Adrenal gland (tissue), 12 donors: ENCODE results near the gene RTCB. TPM values are rescaled to one million over a fixed set of nuclear protein-coding genes. Genes with fewer than 3 reads are reported as not detected.
"Not testable (repeated sequence)": the region's sequence is repeated elsewhere in the genome, so short reads cannot be mapped to it uniquely, and the experiment has no call there.

ENCODE experiments used
- DNase-seq, 7 donors: peaks; one replicate each; pipeline ENCODE4 v3.0.0-alpha.2; 2019 to 2020
- H3K27ac ChIP-seq, 5 donors: fragments of 200-600 bp; sonication (generic) in 4 of 5; 1 replicate in 3 of 5; 2 replicates in 2 of 5; pipeline versions ENCODE4 v1.5.1 to v1.8.0; 2016 to 2020; ENCODE audit warnings: mild to moderate bottlenecking in 1 of 5
- H3K27me3 ChIP-seq: fragments of 200-600 bp; 2 replicates; pipeline ENCODE4 v1.8.0; 2021
- H3K36me3 ChIP-seq, 2 donors: fragments of 200-600 bp; replicated peaks in 1 of 2; 1 replicate in 1 of 2; 2 replicates in 1 of 2; pipeline versions ENCODE4 v1.5.1 to v1.8.0; 2018 to 2022
- H3K4me1 ChIP-seq, 2 donors: fragments of 200-600 bp; replicated peaks in 1 of 2; 1 replicate in 1 of 2; 2 replicates in 1 of 2; pipeline versions ENCODE4 v1.5.1 to v1.8.0; 2018 to 2021
- H3K4me3 ChIP-seq, 4 donors: fragments of 200-600 bp; sonication (generic) in 3 of 4; one replicate each; pipeline ENCODE4 v1.5.1; 2016 to 2018
- H3K9me3 ChIP-seq, 3 donors: fragments of 200-600 bp; sonication (generic) in 1 of 3; replicated peaks in 1 of 3; 1 replicate in 2 of 3; 2 replicates in 1 of 3; pipeline versions ENCODE4 v1.5.1 to v1.8.0; 2016 to 2021
- CTCF ChIP-seq, 6 experiments: fragments of 450-650 bp in 4 of 6; fragments of 200-600 bp in 2 of 6; sonication (generic) in 1 of 6; IDR thresholded peaks; 1 replicate in 5 of 6; 2 replicates in 1 of 6; pipeline versions ENCODE4 v1.5.1 to v1.8.0; 2016 to 2021; ENCODE audit warnings: antibody characterized with exemption in 6 of 6, mild to moderate bottlenecking in 2 of 6, moderate library complexity in 1 of 6
- POLR2A ChIP-seq, 2 donors: fragments of 450-650 bp; IDR thresholded peaks; one replicate each; pipeline ENCODE4 v1.6.1; 2017; ENCODE audit warnings: antibody characterized with exemption in 2 of 2, mild to moderate bottlenecking in 2 of 2, moderate library complexity in 1 of 2
- WGBS, 4 donors: extraction: QIAGEN DNeasy Blood & Tissue Kit in 2 of 4; methylation state at CpG; one replicate each; pipeline versions ENCODE4 v1.1.5 to v1.1.7; 2013 to 2017; 5-methylcytosine and 5-hydroxymethylcytosine counted together
- intact Hi-C, 2 donors: fragments of 100-400 bp; cut with DNase I; formaldehyde crosslinking; loops; one replicate each; pipeline versions ENCODE4 v1.14.1 to v1.15.0; 2022 to 2023
- polyA plus RNA-seq, 3 donors: library from polyadenylated mRNA; stranded (reverse); fragments of 200-250 nt in 2 of 3; fragments of 350-450 nt in 1 of 3; fragmentation: Illumina TruSeq in 1 of 3; extraction: RNeasy Lipid Tissue Mini Kit (QIAGEN cat#74804) in 1 of 3; gene quantifications; one replicate each; pipeline ENCODE4 v1.2.3, GENCODE V29; 2013 to 2014
- total RNA-seq, 9 donors: library from RNA; depleted of rRNA in 4 of 9; stranded (reverse); fragments of >200 nt in 4 of 9; fragments of 120-200 nt in 1 of 9; fragmentation: NEBNext Ultra II Directional in 1 of 9; extraction: Animal tissue kit (Norgen Biotek cat#: 25700) in 1 of 9; gene quantifications; one replicate each; pipeline versions ENCODE4 v1.1.0 to v1.2.4, GENCODE V29; 2013 to 2023
- donor health status: healthy with polysubstance abuse.
- donor health status: Bipolar disorder and iron deficiency.
- donor health status: DM: yes; HTN: yes; CAD: no.
- donor health status: DM: no; HTN: no; CAD: no.
- donor health status: DM: no; HTN: no; CAD: no.
- donor health status: DM: yes; HTN: yes; CAD: no.

RTCB gene
- total and polyA plus RNA-seq, 12 donors = 24.7 to 108 (median 64.1) TPM

DNA sequence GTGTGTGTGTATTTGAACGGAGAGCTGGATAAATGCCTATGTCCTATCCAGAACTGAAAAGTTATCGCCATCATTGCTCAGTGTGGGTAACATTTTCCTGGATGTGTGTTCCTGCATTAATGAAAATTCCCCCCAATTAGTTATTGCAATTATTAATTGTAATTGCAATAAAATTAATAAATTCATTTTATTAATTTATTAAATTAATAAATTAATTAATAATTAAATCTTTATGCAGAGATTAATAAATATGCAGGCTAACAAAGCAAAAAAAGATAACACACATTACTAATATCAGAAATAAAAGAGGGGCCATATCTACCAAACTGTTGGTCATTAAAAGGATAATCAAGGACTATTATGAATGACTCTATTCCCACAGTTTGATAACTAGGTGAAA is 50.8 kb downstream of the RTCB start:
- H3K4me3 ChIP-seq = no peak overlapping the region
- no peaks in the 10 kb centered on the region for H3K27me3 ChIP-seq
- H3K4me1 ChIP-seq = no peaks in the 10 kb centered on the region
- intact Hi-C loops = no loop called here
- TF ChIP-seq POLR2A (IDR thresholded peaks at IDR 0.05) (no peak), CTCF (IDR thresholded peaks at IDR 0.05) (no peak)
- no peak for DNase-seq
- WGBS, 4 donors = 71 to 92% (median 91%) methylated on average over 2 of the region's 2 CpGs
- H3K9me3 ChIP-seq = no peaks in the 10 kb centered on the region
- H3K27ac ChIP-seq = no peak overlapping the region
- no peaks in the 10 kb centered on the region for H3K36me3 ChIP-seq

DNA sequence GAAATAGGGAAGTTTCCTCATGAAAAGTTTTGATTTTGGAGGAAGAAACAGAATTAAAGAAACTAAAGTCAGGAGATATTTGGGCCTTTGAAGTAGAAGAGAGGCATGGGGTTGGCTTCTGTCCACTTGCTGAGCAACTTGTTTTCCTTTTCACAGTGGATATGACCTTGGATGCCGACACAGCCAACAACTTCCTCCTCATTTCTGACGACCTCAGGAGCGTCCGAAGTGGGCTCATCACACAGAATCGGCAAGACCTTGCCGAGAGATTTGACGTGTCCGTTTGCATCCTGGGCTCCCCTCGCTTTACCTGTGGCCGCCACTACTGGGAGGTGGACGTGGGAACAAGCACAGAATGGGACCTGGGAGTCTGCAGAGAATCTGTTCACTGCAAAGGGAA is 52.0 kb downstream of the RTCB start:
- H3K9me3 ChIP-seq, H3K4me3 ChIP-seq, intact Hi-C loops, H3K4me1 ChIP-seq, H3K27ac ChIP-seq, H3K36me3 ChIP-seq, H3K27me3 ChIP-seq: not testable (repeated sequence)
- WGBS, 4 donors = 38 to 49% (median 44%) methylated on average over 11 of the region's 11 CpGs
- peak in 4 of 7 donors; percentile 37 to 53 (median 43) for DNase-seq

- H3K27ac ChIP-seq, intact Hi-C loops, H3K9me3 ChIP-seq, H3K4me1 ChIP-seq, H3K27me3 ChIP-seq, DNase-seq, H3K4me3 ChIP-seq, H3K36me3 ChIP-seq: not testable (repeated sequence)
- 71 to 92% (median 75%) methylated on average over 7 to 9 of the region's 9 CpGs for WGBS, 4 donors
These were observed 54.5 kb downstream of the RTCB start, which contains the start of gene RFPL3 for GRCh38 chr22:32357567-32357966. TSS of gene RFPL3 (plus strand) at chr22:32357867. CDS start at chr22:32358072, 205 bp downstream.

DNA sequence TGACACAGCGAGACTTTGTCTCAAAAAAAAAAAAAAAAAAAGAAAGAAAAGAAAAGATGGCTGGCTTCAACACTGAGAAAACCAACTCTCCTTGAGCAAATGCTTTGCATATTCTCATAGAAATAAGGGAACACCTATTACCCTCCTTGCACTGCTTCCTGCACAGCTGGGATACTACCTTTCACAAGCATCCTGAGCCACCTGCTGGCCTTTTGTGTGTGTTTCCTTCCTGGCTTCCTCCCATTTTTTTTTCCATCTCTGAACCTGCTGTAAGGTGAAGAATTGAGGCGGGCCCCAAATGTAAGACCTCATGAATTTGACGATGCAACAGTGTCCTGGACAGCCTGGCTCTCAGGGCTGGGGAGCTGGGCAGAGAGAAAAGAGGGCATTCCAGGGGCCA is 56.3 kb downstream of the RTCB start:
- Histone ChIP-seq H3K36me3 (no peaks in the 10 kb centered on the region), H3K27ac (no peak overlapping the region), H3K9me3 (no peaks in the 10 kb centered on the region), H3K4me3 (no peak overlapping the region), H3K4me1 (no peaks in the 10 kb centered on the region), H3K27me3 (no peaks in the 10 kb centered on the region)
- DNase-seq = no peak
- intact Hi-C loops = no loop called here
- 82 to 94% (median 86%) methylated on average over 3 of the region's 3 CpGs for WGBS, 4 donors
- TF ChIP-seq CTCF (IDR thresholded peaks at IDR 0.05) = no peak
- no peak for TF ChIP-seq POLR2A (IDR thresholded peaks at IDR 0.05)

DNA sequence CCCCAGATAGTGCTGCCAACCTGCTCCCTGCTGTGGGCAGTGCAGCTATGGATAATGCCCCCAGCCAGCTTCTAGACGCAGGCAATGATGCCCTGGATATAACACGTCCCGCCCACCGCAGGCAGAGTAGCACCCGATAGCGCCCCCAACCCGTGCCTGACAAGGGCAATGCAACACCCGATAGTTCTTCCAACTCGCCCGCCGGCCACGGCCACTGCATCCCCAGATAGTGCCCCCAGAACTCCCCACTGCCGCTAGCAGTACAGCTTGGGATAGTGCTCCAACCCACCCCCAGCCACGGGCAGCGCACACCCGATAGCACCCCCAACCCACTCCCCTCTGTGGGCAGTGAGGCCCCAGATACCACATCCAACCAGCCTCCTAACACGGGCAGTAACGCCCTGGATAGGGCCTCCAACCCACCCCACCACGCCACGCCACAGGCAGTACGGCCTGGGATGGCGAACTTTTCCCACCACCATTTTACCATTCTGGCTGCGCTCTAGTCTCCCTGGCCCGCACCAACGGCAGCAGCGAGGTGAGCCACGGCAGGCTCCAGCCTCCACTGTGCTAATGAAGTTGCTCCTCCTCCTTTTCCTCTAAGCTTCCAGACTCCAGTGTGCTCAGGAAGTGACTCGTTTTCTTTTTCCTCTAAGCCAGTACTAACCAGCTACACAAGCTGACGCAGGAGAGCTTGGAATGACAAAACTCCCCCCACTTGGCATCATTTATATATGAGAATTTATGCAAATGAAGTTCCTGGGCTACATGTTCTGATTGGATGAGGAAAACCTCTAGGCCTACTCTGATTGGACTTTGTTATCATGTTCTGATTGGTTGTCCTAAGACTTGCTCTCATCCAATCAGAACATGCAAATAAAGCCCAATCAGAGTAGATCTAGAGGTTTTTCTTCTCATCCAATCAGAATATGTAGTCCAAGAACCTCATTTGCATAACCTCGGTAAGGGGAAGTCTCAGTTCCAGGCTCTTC is 57.4 kb downstream of the RTCB start:
- intact Hi-C loops = no loop called here
- Histone ChIP-seq H3K4me3 (peak overlapping the region in 1 of 4 donors; percentile 11), H3K27ac (peak overlapping the region in 1 of 5 donors; percentile 75), H3K4me1 (no peaks in the 10 kb centered on the region), H3K9me3 (no peaks in the 10 kb centered on the region), H3K27me3 (no peaks in the 10 kb centered on the region), H3K36me3 (no peaks in the 10 kb centered on the region)
- peak in 1 of 7 donors; percentile 49 for DNase-seq
- 63 to 88% (median 78%) methylated on average over 20 to 30 of the region's 30 CpGs for WGBS, 4 donors
- TF ChIP-seq CTCF (IDR thresholded peaks at IDR 0.05) = no peak
- no peak for TF ChIP-seq POLR2A (IDR thresholded peaks at IDR 0.05)
